Activated B cell treated with CpG ODN at 0.5 μM for 24 hours (primary cell): ENCODE measurements around the gene PCNX4. TPM values are rescaled to one million over a fixed set of nuclear protein-coding genes. Genes with fewer than 3 reads are reported as not detected.

ENCODE experiments used
- ATAC-seq: fragments of 200-7000 bp; cut with Tn5 transposase; one replicate; pipeline ENCODE4 v1.10.0; 2021; ENCODE audit warnings: low read depth, mild to moderate bottlenecking, moderate library complexity
- CTCF ChIA-PET: fragments of 350-600 bp; sonication (Branson Sonifier 250); formaldehyde crosslinking; loops from one replicate; lab custom pipeline; 2021; ENCODE audit warnings: antibody characterized with exemption; lab: Charles Lee
- POLR2A ChIA-PET: fragments of 350-600 bp; sonication (Branson Sonifier 250); formaldehyde crosslinking; loops from one replicate; lab custom pipeline; 2021; ENCODE audit warnings: antibody characterized with exemption; lab: Charles Lee
- DNase-seq: peaks from one replicate; pipeline ENCODE4 v3.0.0; 2022
- H3K27ac Mint-ChIP-seq: one replicate; pipeline ENCODE4 v1.8.0; 2020; ENCODE audit warnings: mixed read lengths
- H3K27me3 Mint-ChIP-seq: one replicate; pipeline ENCODE4 v1.8.0; 2021; ENCODE audit warnings: mixed read lengths
- H3K36me3 Mint-ChIP-seq: one replicate; pipeline ENCODE4 v1.8.0; 2021; ENCODE audit warnings: low read depth, mixed read lengths
- H3K4me1 Mint-ChIP-seq: one replicate; pipeline ENCODE4 v1.8.0; 2021; ENCODE audit warnings: mixed read lengths
- H3K4me3 Mint-ChIP-seq: one replicate; pipeline ENCODE4 v1.8.0; 2020; ENCODE audit warnings: mild to moderate bottlenecking, mixed read lengths
- H3K9me3 Mint-ChIP-seq: one replicate; pipeline ENCODE4 v1.8.0; 2020; ENCODE audit warnings: mixed read lengths
- intact Hi-C: fragments of 100-400 bp; cut with micrococcal nuclease; formaldehyde crosslinking; loops from one replicate; pipeline ENCODE4 v1.15.1; 2024
- total RNA-seq: library from RNA; stranded (reverse); gene quantifications from 2 replicates; pipeline ENCODE4 v1.2.3, GENCODE V29; 2022
- TF ChIP-seq, protein P1 (sequence below): fragments of 200-600 bp; IDR thresholded peaks from one replicate; pipeline ENCODE4 v1.8.0; 2022; ENCODE audit warnings: antibody characterized with exemption, mild to moderate bottlenecking

Gene PCNX4
- total RNA-seq, 1 donor from 2014 or later = 41.4 TPM

GRCh38 chr14:60114881-60115280 is 23.2 kb downstream of the PCNX4 start:
- Mint-ChIP-seq H3K27ac (no peak overlapping the region), H3K4me3 (no peak overlapping the region), H3K36me3 (peaks cover 48% of the 10 kb centered on the region), H3K9me3 (no peaks in the 10 kb centered on the region), H3K27me3 (no peaks in the 10 kb centered on the region), H3K4me1 (peaks cover 2% of the 10 kb centered on the region)
- ChIA-PET CTCF (interaction anchor here (0.6 kb wide), 1 partner anchor 100 kb away, joined by 3 read pairs; no protein-coding TSS in a partner anchor), POLR2A (no interaction called here)
- intact Hi-C loops = no loop called here
- TF ChIP-seq, protein P1, sequence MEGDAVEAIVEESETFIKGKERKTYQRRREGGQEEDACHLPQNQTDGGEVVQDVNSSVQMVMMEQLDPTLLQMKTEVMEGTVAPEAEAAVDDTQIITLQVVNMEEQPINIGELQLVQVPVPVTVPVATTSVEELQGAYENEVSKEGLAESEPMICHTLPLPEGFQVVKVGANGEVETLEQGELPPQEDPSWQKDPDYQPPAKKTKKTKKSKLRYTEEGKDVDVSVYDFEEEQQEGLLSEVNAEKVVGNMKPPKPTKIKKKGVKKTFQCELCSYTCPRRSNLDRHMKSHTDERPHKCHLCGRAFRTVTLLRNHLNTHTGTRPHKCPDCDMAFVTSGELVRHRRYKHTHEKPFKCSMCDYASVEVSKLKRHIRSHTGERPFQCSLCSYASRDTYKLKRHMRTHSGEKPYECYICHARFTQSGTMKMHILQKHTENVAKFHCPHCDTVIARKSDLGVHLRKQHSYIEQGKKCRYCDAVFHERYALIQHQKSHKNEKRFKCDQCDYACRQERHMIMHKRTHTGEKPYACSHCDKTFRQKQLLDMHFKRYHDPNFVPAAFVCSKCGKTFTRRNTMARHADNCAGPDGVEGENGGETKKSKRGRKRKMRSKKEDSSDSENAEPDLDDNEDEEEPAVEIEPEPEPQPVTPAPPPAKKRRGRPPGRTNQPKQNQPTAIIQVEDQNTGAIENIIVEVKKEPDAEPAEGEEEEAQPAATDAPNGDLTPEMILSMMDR = no peak
- DNase-seq = no peak
- ATAC-seq = no peak

- peaks cover 2% of the 10 kb centered on the region for H3K4me1 Mint-ChIP-seq
- no peak overlapping the region for H3K27ac Mint-ChIP-seq
- DNase-seq (no peak), ATAC-seq (no peak)
- ChIA-PET CTCF (no interaction called here), POLR2A (no interaction called here)
- no peaks in the 10 kb centered on the region for H3K9me3 Mint-ChIP-seq
- TF ChIP-seq, protein P1 = no peak
- intact Hi-C loops = no loop called here
- no peaks in the 10 kb centered on the region for H3K27me3 Mint-ChIP-seq
- H3K4me3 Mint-ChIP-seq = no peak overlapping the region
- H3K36me3 Mint-ChIP-seq = peaks cover 48% of the 10 kb centered on the region
Observed at GRCh38 chr14:60116181-60116580, 24.5 kb downstream of the PCNX4 start.

GRCh38 chr14:60125918-60126317 is 34.2 kb downstream of the PCNX4 start:
- Mint-ChIP-seq H3K4me1 (no peaks in the 10 kb centered on the region), H3K27me3 (no peaks in the 10 kb centered on the region), H3K4me3 (no peak overlapping the region), H3K27ac (no peak overlapping the region), H3K9me3 (no peaks in the 10 kb centered on the region), H3K36me3 (peaks cover 74% of the 10 kb centered on the region)
- DNase-seq (no peak), ATAC-seq (no peak)
- intact Hi-C loops = no loop called here
- ChIA-PET CTCF (no interaction called here), POLR2A (no interaction called here)
- TF ChIP-seq, protein P1 = no peak

DNA sequence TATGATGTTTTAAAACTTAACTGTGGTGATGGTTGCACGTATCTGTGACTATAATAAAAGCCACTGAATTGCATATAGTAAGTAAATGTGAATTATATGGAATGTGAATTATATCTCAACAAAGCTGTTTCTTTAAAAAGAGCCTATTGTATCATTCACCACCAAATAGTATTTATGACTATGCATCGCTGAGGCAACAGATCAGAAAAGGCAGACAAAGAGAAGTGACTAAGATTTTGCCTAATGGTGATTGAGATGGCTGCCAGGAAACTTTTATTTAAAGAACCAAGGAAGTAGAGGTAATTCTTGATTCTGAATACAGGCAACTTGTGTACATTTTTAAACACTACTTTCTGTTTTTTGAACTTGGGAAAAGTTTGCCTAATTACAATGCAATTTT is 41.8 kb downstream of the PCNX4 start:
- ChIA-PET CTCF (interaction anchor here (0.6 to 1.4 kb wide), 2 partner anchors 107 to 1010 kb away, joined by 3 read pairs; no protein-coding TSS in a partner anchor), POLR2A (no interaction called here)
- Mint-ChIP-seq H3K36me3 (peaks cover 37% of the 10 kb centered on the region), H3K27ac (no peak overlapping the region), H3K4me1 (no peaks in the 10 kb centered on the region), H3K27me3 (no peaks in the 10 kb centered on the region), H3K9me3 (no peaks in the 10 kb centered on the region), H3K4me3 (no peak overlapping the region)
- DNase-seq (no peak), ATAC-seq (no peak)
- intact Hi-C loops = loop anchor here (5.0 kb wide), 1 partner anchor 36 kb away; no protein-coding TSS in a partner anchor
- TF ChIP-seq, protein P1 = no peak

- intact Hi-C loops = loop anchor here (5.0 kb wide), 1 partner anchor 37 kb away; no protein-coding TSS in a partner anchor
- Mint-ChIP-seq H3K4me3 (no peak overlapping the region), H3K27ac (no peak overlapping the region), H3K36me3 (peaks cover 34% of the 10 kb centered on the region), H3K27me3 (no peaks in the 10 kb centered on the region), H3K9me3 (no peaks in the 10 kb centered on the region), H3K4me1 (no peaks in the 10 kb centered on the region)
- no peak for ATAC-seq
- POLR2A ChIA-PET = no interaction called here
- CTCF ChIA-PET = interaction anchor here (0.9 to 1.4 kb wide), 2 partner anchors 49 to 1011 kb away, joined by 3 read pairs; no protein-coding TSS in a partner anchor
- TF ChIP-seq, protein P1 = no peak
- DNase-seq = no peak
Observed at GRCh38 chr14:60134702-60135101, 43.0 kb downstream of the PCNX4 start.
